Gastroesophageal sphincter (tissue), 3 donors: ENCODE measurements around the gene XPOT.

Experiments used
- CTCF ChIP-seq, 4 experiments: fragments of 200-600 bp in 2 of 4; fragments of 450-650 bp in 2 of 4; sonication (generic) in 1 of 4; IDR thresholded peaks; one replicate each; pipeline ENCODE4 v1.5.1; 2017 to 2019; ENCODE audit warnings: antibody characterized with exemption in 4 of 4, mild to moderate bottlenecking in 2 of 4, moderate library complexity in 2 of 4
- POLR2A ChIP-seq, 2 donors: fragments of 450-650 bp; IDR thresholded peaks; one replicate each; pipeline ENCODE4 v1.6.1; 2017; ENCODE audit warnings: antibody characterized with exemption in 2 of 2, mild to moderate bottlenecking in 2 of 2, moderate library complexity in 1 of 2

DNA sequence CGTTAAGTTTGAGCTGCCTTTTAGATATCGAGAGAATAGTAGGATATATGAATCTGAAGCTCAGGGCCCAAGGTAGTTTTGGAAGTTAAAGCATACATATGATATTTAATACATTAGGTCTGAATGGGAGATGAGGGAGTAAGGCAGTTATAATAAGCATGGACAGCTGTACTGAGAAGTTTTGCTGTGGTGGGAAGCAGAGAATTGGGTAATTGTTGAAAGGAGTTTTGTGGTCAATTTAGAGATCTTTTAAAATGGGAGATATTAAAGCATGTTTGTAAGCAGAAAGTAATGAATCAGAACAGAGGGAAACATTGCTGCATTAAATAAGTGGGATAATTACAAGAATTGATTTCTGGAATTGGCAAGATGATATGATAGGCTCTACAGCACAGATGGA lies 69.0 kb downstream of the XPOT start:
- TF ChIP-seq CTCF (IDR thresholded peaks at IDR 0.05) (no peak), POLR2A (IDR thresholded peaks at IDR 0.05) (no peak)
